Lower leg skin (tissue), 4 donors: Measurements from ENCODE around the gene HUWE1. TPM values are rescaled to one million over a fixed set of nuclear protein-coding genes. Genes with fewer than 3 reads are reported as not detected.

Source experiments
- DNase-seq, 2 donors: peaks; one replicate each; pipeline ENCODE4 v3.0.0-alpha.2; 2019; ENCODE audit warnings: low spot score in 2 of 2
- H3K4me3 ChIP-seq: fragments of 200-600 bp; sonication (generic); 2 replicates; pipeline ENCODE4 v1.5.1; 2017; ENCODE audit warnings: mild to moderate bottlenecking, low read depth; ENCODE audit not compliant: poor library complexity, severe bottlenecking
- POLR2A ChIP-seq, 2 donors: fragments of 450-650 bp; IDR thresholded peaks; one replicate each; pipeline ENCODE4 v1.6.1; 2016 to 2017; ENCODE audit warnings: antibody characterized with exemption in 2 of 2, mild to moderate bottlenecking in 1 of 2, moderate library complexity in 1 of 2
- WGBS, 2 donors: methylation state at CpG; one replicate each; pipeline ENCODE4 v1.1.5; 2018; 5-methylcytosine and 5-hydroxymethylcytosine counted together
- intact Hi-C: fragments of 100-400 bp; cut with DNase I; formaldehyde crosslinking; loops from one replicate; pipeline ENCODE4 v1.15.0; 2023; ENCODE audit warnings: low total_unique reads
- total RNA-seq, 4 donors: library from RNA; depleted of rRNA; stranded (reverse); fragments of >200 nt; gene quantifications; one replicate each; pipeline ENCODE4 v1.1.0, GENCODE V29; 2016
- TF ChIP-seq, protein P1 (sequence below), 3 donors: fragments of 450-650 bp; IDR thresholded peaks; one replicate each; pipeline ENCODE4 v1.5.1; 2016; ENCODE audit warnings: antibody characterized with exemption in 3 of 3, mild to moderate bottlenecking in 3 of 3, moderate library complexity in 2 of 3

Gene HUWE1
- total RNA-seq, 4 donors from 2014 or later = 128 to 175 (median 158) TPM

DNA sequence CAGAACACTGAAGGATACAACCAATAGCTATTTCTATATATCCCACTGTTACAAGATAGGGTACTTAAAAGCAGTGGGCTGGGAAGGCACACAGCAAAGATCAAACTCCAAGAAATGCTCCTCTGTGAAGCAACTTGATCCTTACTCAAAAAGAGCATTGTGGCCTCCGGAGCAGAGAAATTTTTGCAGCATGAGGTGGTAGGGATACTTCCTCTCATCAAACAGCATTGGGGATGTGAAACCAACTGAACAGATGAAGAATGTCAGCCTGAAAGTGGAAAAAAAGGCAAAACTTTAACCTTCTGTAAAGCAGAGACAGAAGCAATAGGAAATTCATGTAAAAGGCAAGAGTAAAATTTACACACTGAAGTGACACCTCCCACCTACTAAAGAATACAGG, 92.2 kb downstream of the HUWE1 start:
- TF ChIP-seq, protein P1, sequence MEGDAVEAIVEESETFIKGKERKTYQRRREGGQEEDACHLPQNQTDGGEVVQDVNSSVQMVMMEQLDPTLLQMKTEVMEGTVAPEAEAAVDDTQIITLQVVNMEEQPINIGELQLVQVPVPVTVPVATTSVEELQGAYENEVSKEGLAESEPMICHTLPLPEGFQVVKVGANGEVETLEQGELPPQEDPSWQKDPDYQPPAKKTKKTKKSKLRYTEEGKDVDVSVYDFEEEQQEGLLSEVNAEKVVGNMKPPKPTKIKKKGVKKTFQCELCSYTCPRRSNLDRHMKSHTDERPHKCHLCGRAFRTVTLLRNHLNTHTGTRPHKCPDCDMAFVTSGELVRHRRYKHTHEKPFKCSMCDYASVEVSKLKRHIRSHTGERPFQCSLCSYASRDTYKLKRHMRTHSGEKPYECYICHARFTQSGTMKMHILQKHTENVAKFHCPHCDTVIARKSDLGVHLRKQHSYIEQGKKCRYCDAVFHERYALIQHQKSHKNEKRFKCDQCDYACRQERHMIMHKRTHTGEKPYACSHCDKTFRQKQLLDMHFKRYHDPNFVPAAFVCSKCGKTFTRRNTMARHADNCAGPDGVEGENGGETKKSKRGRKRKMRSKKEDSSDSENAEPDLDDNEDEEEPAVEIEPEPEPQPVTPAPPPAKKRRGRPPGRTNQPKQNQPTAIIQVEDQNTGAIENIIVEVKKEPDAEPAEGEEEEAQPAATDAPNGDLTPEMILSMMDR (IDR thresholded peaks at IDR 0.05) = no peak
- TF ChIP-seq POLR2A (IDR thresholded peaks at IDR 0.05) = no peak
- 71 to 82% methylated on average over 1 of the region's 1 CpG for WGBS, 2 donors
- no peak overlapping the region for H3K4me3 ChIP-seq
- intact Hi-C loops = no loop called here
- DNase-seq = no peak

DNA sequence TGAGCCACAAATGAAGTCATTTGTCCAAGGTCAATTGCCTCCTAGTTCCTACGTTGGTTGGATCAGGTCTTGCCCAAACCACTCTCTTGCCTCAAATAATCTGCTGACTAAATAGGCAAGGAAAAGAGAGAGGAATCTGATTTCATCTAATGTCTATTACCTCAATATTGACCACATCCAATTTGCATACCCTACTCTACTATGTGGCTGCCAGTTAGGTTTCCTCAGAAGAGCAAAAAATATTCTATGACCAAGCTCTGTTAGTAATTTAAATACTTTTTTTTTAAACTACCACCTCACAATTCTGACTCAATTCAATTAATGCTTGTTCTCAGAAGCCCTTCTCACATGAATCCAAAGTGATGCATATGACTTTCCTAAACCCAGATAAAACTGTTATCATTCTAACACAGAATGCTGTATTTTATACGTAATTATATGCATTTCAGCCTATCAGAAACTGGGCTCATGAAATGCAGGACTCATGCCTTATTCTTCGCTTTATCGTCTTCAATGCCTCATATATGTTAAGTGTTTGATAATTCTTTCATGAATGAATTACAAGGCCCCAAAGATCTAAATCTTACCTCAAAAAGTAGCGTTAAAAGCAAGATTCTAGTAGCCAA, 98.6 kb downstream of the HUWE1 start:
- WGBS, 2 donors = 79 to 95% methylated on average over 5 of the region's 5 CpGs
- intact Hi-C loops = no loop called here
- no peak for DNase-seq
- H3K4me3 ChIP-seq = no peak overlapping the region
- TF ChIP-seq, protein P1 (IDR thresholded peaks at IDR 0.05) = no peak
- TF ChIP-seq POLR2A (IDR thresholded peaks at IDR 0.05) = no peak

DNA sequence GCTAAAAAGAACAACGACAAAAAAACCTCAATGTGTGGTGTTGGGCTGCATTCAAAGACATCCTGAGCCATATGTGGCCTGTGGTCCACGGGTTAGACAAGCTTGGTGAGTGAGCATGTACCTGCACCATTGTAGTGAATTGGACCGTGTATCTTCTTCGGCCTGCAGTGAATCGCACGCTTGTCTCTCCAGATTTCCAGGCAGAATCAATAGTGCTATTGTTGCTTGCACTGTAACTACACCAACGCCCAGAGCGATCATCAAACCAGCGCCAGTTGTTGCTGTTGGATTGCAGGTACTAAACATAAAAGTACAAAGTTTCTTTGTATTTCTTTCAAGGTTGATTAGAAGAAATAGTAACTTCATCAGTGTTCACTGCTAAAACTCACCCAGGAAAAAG, 101.6 kb downstream of the HUWE1 start:
- TF ChIP-seq POLR2A (IDR thresholded peaks at IDR 0.05) = no peak
- TF ChIP-seq, protein P1 (IDR thresholded peaks at IDR 0.05) = no peak
- no peak for DNase-seq
- no peak overlapping the region for H3K4me3 ChIP-seq
- intact Hi-C loops = no loop called here
- WGBS, 2 donors = 84 to 96% methylated on average over 9 of the region's 9 CpGs

DNA sequence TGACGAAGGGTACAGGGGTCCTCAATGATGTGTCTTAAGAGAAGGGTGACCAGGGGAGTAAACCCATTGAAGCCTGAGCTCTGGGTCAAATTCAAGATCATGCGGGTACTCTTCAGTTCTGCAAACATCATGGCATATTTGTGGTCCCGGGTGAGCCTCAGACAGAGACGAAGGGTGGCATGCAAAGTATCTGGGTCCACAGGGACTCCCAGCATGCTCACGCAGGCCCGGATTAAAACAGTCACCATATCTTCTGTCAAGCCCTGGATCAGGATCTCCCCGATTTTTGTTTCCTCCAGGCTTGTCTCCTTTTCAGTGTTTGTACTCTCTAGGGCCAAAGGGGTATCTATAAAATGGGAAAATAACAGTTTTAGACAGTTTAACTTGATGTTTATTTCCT, 102.9 kb downstream of the HUWE1 start:
- intact Hi-C loops = no loop called here
- 88% methylated on average over 7 of the region's 7 CpGs for WGBS, 2 donors

DNA sequence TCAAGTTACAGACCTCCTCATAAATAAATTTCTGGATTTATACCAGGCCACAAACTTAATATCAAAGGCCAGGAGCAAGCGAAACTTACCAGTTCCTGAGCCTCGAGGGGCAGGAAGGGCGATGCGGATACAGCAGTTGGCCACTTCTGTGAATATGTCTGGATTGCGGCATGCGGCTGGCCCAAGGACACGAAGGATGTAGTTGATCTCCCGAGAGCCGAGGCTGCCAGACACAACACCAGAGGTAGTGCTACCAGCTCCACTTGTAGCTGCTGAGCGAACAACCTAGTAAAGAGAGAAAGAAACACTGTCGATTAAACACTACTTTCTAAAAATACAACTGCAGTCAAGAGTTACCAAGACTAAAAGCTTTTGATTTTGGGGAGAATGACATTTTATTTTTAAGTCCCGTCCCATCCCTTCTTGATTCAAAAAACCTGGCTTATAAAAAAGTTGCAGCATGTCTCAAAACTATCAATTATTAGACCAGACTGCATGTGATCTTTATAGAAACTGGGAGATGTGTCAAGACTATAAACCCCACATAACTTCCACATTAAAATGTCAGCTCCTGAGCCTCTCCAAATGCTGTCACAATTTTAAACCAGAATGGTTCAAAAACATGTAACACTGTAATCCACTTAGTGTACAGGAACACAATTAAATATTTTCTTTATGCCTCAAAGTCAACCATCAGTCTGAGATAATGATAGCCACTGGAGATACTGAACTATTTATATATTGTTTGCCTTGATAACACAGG, 105.6 kb downstream of the HUWE1 start:
- 64 to 70% methylated on average over 12 of the region's 12 CpGs for WGBS, 2 donors

More for the DNA sequence above, 102.9 kb downstream of the HUWE1 start:
- DNase-seq = no peak
- no peak for TF ChIP-seq POLR2A (IDR thresholded peaks at IDR 0.05)
- H3K4me3 ChIP-seq = no peak overlapping the region

DNA sequence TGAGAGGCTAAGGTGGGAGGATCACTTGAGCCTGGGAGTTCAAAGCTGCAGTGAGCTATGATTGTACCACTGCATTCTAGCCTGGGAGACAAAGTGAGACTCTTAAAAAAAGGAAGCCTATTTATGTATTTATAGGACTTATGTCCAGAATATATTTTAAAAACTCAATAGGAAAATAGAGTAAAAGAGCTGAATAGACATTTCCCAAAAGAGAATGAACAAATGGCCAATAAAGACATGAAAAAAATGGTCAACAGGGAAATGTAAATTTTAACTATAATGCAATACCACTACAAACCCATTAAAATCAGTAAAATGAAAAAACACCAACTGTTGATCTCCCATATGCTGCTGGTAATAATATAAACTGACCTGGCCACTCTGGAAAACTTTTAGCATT, 115.0 kb downstream of the HUWE1 start:
- H3K4me3 ChIP-seq = no peak overlapping the region
- intact Hi-C loops = no loop called here
- no peak for DNase-seq
- TF ChIP-seq, protein P1 (IDR thresholded peaks at IDR 0.05) = no peak
- no peak for TF ChIP-seq POLR2A (IDR thresholded peaks at IDR 0.05)

More for the DNA sequence above, 105.6 kb downstream of the HUWE1 start:
- TF ChIP-seq POLR2A (IDR thresholded peaks at IDR 0.05) = no peak
- TF ChIP-seq, protein P1 (IDR thresholded peaks at IDR 0.05) = no peak
- intact Hi-C loops = no loop called here
- no peak overlapping the region for H3K4me3 ChIP-seq
- no peak for DNase-seq
